Fibroblast of lung (primary cell): ENCODE data around the gene RGS1.

Experiments
- EZH2 ChIP-seq: IDR thresholded peaks from 2 replicates; pipeline ENCODE4 v1.5.1; 2012; ENCODE audit warnings: low read length, control low read depth, mild to moderate bottlenecking; ENCODE audit errors: missing control alignments
- TF ChIP-seq, protein P1 (sequence below), 2 donors: IDR thresholded peaks in 1 of 2; conservative IDR thresholded peaks in 1 of 2; 1 replicate in 1 of 2; 2 replicates in 1 of 2; pipeline ENCODE4 v1.5.1; 2011 to 2012; ENCODE audit warnings: low read length in 2 of 2, control low read depth in 1 of 2, inconsistent platforms in 1 of 2, low read depth in 1 of 2, mild to moderate bottlenecking in 1 of 2

GRCh38 chr1:192628396-192629057 is 53.0 kb downstream of the RGS1 start:
- TF ChIP-seq, protein P1, sequence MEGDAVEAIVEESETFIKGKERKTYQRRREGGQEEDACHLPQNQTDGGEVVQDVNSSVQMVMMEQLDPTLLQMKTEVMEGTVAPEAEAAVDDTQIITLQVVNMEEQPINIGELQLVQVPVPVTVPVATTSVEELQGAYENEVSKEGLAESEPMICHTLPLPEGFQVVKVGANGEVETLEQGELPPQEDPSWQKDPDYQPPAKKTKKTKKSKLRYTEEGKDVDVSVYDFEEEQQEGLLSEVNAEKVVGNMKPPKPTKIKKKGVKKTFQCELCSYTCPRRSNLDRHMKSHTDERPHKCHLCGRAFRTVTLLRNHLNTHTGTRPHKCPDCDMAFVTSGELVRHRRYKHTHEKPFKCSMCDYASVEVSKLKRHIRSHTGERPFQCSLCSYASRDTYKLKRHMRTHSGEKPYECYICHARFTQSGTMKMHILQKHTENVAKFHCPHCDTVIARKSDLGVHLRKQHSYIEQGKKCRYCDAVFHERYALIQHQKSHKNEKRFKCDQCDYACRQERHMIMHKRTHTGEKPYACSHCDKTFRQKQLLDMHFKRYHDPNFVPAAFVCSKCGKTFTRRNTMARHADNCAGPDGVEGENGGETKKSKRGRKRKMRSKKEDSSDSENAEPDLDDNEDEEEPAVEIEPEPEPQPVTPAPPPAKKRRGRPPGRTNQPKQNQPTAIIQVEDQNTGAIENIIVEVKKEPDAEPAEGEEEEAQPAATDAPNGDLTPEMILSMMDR (conservative IDR thresholded peaks at IDR 0.05 in 1 of 2, IDR thresholded peaks at IDR 0.05 in 1 of 2; ENCODE audit: low read depth in 1 of 2, low read length in 2 of 2) = no peak
- TF ChIP-seq EZH2 = no peak
